ENCODE data around the gene LRCH4. TPM values are rescaled to one million over a fixed set of nuclear protein-coding genes. Genes with fewer than 3 reads are reported as not detected.
"Not testable (repeated sequence)": the region's sequence is repeated elsewhere in the genome, so short reads cannot be mapped to it uniquely, and the experiment has no call there.

The LRCH4 gene
- total and polyA plus RNA-seq, 11 donors = 18.5 to 46.6 (median 34.1) TPM

DNA sequence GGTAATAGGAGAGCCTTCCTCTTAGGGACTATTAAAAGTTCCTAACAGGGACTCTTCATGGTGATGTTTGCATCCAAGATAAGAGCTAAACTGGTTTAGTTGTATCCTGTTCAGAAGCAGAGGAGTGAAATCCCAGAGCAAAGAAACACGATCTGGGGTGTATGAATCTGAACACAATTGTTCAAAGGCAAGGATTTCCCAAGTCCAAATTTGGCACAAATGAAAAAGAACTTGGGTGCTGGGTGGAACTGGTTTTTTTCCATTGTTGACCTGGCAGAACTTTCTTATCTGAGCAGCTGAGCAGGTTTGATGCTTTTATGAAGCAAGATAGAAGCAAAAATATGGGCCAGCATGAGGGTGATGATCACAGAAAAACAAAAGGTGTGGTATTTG is 41.0 kb downstream of the LRCH4 start:
- Histone ChIP-seq H3K36me3 (peaks cover 0 to 11% (median 0%) of the 10 kb centered on the region in 9 donors), H3K27me3 (no peaks in the 10 kb centered on the region), H3K4me3 (no peak overlapping the region), H3K9me3 (no peaks in the 10 kb centered on the region), H3K27ac (peak overlapping the region; percentile 77 to 92 (median 88)), H3K4me1 (peaks cover 12 to 82% (median 53%) of the 10 kb centered on the region in 12 donors)
- ATAC-seq (peak in 1 of 4 donors; percentile 7), DNase-seq (no peak)
- intact Hi-C loops (cut with DNase I) = loop anchor here in 2 of 10 donors (2.0 to 5.0 kb wide), 2 partner anchors 63 to 68 kb away; partner anchors contain the start of gene NYAP1 (in 1 of the 2)
- WGBS, 4 donors = 3 to 28% (median 15%) methylated on average over 1 of the region's 1 CpG
- TF ChIP-seq POLR2A (IDR thresholded peaks at IDR 0.05) = no peak
- TF ChIP-seq CTCF (IDR thresholded peaks at IDR 0.05) = no peak

DNA sequence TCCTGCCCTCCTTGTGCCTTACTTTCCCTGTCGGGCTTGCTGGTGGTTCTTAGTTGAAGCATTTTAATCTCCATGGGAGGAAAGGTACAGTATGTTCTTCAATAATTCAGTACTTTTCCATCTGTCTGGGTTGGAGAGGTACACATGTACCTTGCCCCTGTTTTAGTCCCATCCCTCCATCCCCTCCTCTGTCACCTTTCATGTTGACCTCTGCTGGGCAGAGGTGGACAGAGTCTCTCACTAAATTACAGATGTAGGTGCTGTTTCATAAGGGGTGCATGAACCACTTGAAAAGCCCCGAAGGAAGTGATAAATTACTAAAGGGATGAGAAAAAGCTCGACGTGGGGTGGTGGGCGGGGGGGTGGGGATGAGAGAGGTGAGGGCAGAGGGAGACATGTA is 41.5 kb downstream of the LRCH4 start:
- H3K27ac ChIP-seq = peak overlapping the region; percentile 77 to 92 (median 88)
- H3K36me3 ChIP-seq = peaks cover 0 to 6% (median 0%) of the 10 kb centered on the region in 9 donors
- no peaks in the 10 kb centered on the region for H3K27me3 ChIP-seq
- TF ChIP-seq POLR2A (IDR thresholded peaks at IDR 0.05) (no peak), CTCF (IDR thresholded peaks at IDR 0.05) (no peak)
- intact Hi-C loops (cut with DNase I) = loop anchor here in 2 of 10 donors (2.0 to 5.0 kb wide), 2 partner anchors 62 to 68 kb away; partner anchors contain the start of gene NYAP1 (in 1 of the 2)
- no peak for DNase-seq
- ATAC-seq = no peak
- 32 to 43% (median 37%) methylated on average over 5 of the region's 5 CpGs for WGBS, 4 donors
- H3K9me3 ChIP-seq = no peaks in the 10 kb centered on the region
- H3K4me1 ChIP-seq = peaks cover 13 to 81% (median 57%) of the 10 kb centered on the region in 12 donors
- H3K4me3 ChIP-seq = no peak overlapping the region

DNA sequence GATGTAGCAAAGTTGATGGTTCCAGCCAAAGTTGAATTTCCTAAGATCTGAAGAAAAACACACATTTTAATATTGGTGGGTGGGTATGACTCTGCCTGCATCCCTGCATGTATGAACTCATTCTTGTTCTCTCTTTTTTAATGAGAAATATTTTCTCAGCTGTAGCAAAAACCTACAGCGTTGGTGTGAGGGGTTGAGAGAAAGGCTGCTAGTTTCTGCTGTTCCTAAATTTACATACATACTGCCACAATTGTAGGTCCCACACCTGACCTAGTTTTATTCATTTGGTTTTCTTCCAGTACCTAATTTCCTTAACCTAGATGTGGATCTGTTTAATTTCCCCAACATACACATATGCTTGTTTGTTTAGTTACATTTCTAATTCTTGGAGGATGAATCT is 42.3 kb downstream of the LRCH4 start:
- Histone ChIP-seq H3K27me3 (no peaks in the 10 kb centered on the region), H3K4me1 (peaks cover 13 to 74% (median 55%) of the 10 kb centered on the region in 12 donors), H3K9me3 (no peaks in the 10 kb centered on the region), H3K27ac (peak overlapping the region in 4 of 12 donors; percentile 89 to 92 (median 90)), H3K4me3 (no peak overlapping the region), H3K36me3 (no peaks in the 10 kb centered on the region)
- whole genome bisulfite sequencing, 4 donors = 72 to 76% (median 75%) methylated on average over 1 of the region's 1 CpG
- DNase-seq (no peak), ATAC-seq (no peak)
- TF ChIP-seq CTCF (IDR thresholded peaks at IDR 0.05) (no peak), POLR2A (IDR thresholded peaks at IDR 0.05) (no peak)
- intact Hi-C loops (cut with DNase I) = loop anchor here in 1 of 10 donors (5.0 kb wide), 1 partner anchor 61 kb away; the partner anchor contains the start of gene NYAP1

DNA sequence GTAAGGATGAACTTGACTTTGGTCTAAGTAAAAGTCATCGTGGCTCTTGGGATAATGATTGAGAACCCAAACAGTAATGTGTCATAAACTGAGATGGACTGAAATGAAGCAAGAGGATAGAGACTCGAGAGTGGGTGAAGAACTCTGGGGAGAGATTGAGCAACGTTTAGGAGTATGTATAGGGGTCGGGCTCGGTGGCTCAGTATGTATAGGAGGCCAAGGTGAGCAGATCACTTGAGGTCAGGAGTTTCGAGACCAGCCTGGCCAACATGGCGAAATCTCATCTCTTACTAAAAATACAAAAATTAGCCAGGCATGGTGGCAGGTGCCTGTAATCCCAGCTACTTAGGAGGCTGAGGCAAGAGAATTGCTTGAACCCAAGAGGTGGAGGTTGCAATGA is 44.6 kb downstream of the LRCH4 start:
- intact Hi-C loops (cut with DNase I) = loop anchor here in 1 of 10 donors (5.0 kb wide), 1 partner anchor 59 kb away; the partner anchor contains the start of gene NYAP1
- 89 to 91% (median 90%) methylated on average over 7 of the region's 7 CpGs for whole genome bisulfite sequencing, 4 donors
- H3K27me3 ChIP-seq = not testable (repeated sequence)

More for the DNA sequence above, 44.6 kb downstream of the LRCH4 start:
- ATAC-seq, H3K9me3 ChIP-seq, H3K4me3 ChIP-seq, H3K27ac ChIP-seq, DNase-seq, H3K36me3 ChIP-seq: not testable (repeated sequence)
- peaks cover 11 to 57% (median 37%) of the 10 kb centered on the region in 12 donors for H3K4me1 ChIP-seq

Data from heart left ventricle (tissue), 16 donors.